Measurements from ENCODE around the gene CCDC40. TPM values are rescaled to one million over a fixed set of nuclear protein-coding genes. Genes with fewer than 3 reads are reported as not detected.

CCDC40 gene
- total RNA-seq, 2 donors from 2014 or later: 2.9 to 13.5 TPM

- no peak for TF ChIP-seq CTCF (IDR thresholded peaks at IDR 0.05)
- TF ChIP-seq POLR2A (IDR thresholded peaks at IDR 0.05): no peak
- H3K4me3 ChIP-seq: no peak overlapping the region
- no peaks in the 10 kb centered on the region for H3K27me3 ChIP-seq
- WGBS, 2 donors: 93 to 95% methylated on average over 13 of the region's 13 CpGs
- no peaks in the 10 kb centered on the region for H3K36me3 ChIP-seq (replicated peaks in 1 of 2; ENCODE audit: insufficient read depth in 1 of 2, low read depth in 2 of 2)
- no peak for ATAC-seq
- H3K9me3 ChIP-seq: no peaks in the 10 kb centered on the region
- H3K27ac ChIP-seq: peak overlapping the region in 1 of 4 donors; percentile 71
- intact Hi-C loops (cut with DNase I): no loop called here
- H3K4me1 ChIP-seq: peaks cover 42% of the 10 kb centered on the region
- DNase-seq: no peak
Observed at GRCh38 chr17:79994602-79995001, 41.8 kb upstream of the CCDC40 start.

- Histone ChIP-seq H3K27ac (no peak overlapping the region), H3K9me3 (no peaks in the 10 kb centered on the region), H3K4me1 (peaks cover 35% of the 10 kb centered on the region), H3K36me3 (replicated peaks in 1 of 2; ENCODE audit: insufficient read depth in 1 of 2, low read depth in 2 of 2) (no peaks in the 10 kb centered on the region), H3K4me3 (no peak overlapping the region), H3K27me3 (no peaks in the 10 kb centered on the region)
- no peak for DNase-seq
- WGBS, 2 donors: 93 to 94% methylated on average over 8 of the region's 8 CpGs
- TF ChIP-seq CTCF (IDR thresholded peaks at IDR 0.05) (no peak), POLR2A (IDR thresholded peaks at IDR 0.05) (no peak)
- intact Hi-C loops (cut with DNase I): no loop called here
- no peak for ATAC-seq
Observed at GRCh38 chr17:79995696-79996095, 40.7 kb upstream of the CCDC40 start.

- peaks cover 31% of the 10 kb centered on the region for H3K4me1 ChIP-seq
- WGBS, 2 donors: 79 to 87% methylated on average over 12 of the region's 12 CpGs
- H3K9me3 ChIP-seq: no peaks in the 10 kb centered on the region
- DNase-seq: no peak
- no peak for ATAC-seq
- H3K27me3 ChIP-seq: no peaks in the 10 kb centered on the region
- TF ChIP-seq POLR2A (IDR thresholded peaks at IDR 0.05): no peak
- TF ChIP-seq CTCF (IDR thresholded peaks at IDR 0.05): no peak
- intact Hi-C loops (cut with DNase I): no loop called here
- no peak overlapping the region for H3K4me3 ChIP-seq
- no peaks in the 10 kb centered on the region for H3K36me3 ChIP-seq (replicated peaks in 1 of 2; ENCODE audit: insufficient read depth in 1 of 2, low read depth in 2 of 2)
- H3K27ac ChIP-seq: no peak overlapping the region
Observed at GRCh38 chr17:79996291-79996690, 40.2 kb upstream of the CCDC40 start.

- no peak for TF ChIP-seq CTCF (IDR thresholded peaks at IDR 0.05)
- TF ChIP-seq POLR2A (IDR thresholded peaks at IDR 0.05): no peak
- Histone ChIP-seq H3K36me3 (replicated peaks in 1 of 2; ENCODE audit: insufficient read depth in 1 of 2, low read depth in 2 of 2) (no peaks in the 10 kb centered on the region), H3K27ac (no peak overlapping the region), H3K9me3 (no peaks in the 10 kb centered on the region), H3K27me3 (no peaks in the 10 kb centered on the region), H3K4me1 (peaks cover 25% of the 10 kb centered on the region), H3K4me3 (no peak overlapping the region)
- WGBS, 2 donors: 70 to 83% methylated on average over 15 of the region's 15 CpGs
- intact Hi-C loops (cut with DNase I): no loop called here
- ATAC-seq (no peak), DNase-seq (peak in 1 of 4 donors; percentile 39)
Observed at GRCh38 chr17:79997011-79997660, 39.3 kb upstream of the CCDC40 start.

GRCh38 chr17:80000136-80000535 is 36.3 kb upstream of the CCDC40 start:
- H3K4me1 ChIP-seq: no peaks in the 10 kb centered on the region
- no peak for DNase-seq

More at GRCh38 chr17:80000136-80000535, 36.3 kb upstream of the CCDC40 start:
- Histone ChIP-seq H3K4me3 (no peak overlapping the region), H3K9me3 (no peaks in the 10 kb centered on the region), H3K36me3 (replicated peaks in 1 of 2; ENCODE audit: insufficient read depth in 1 of 2, low read depth in 2 of 2) (no peaks in the 10 kb centered on the region), H3K27me3 (no peaks in the 10 kb centered on the region), H3K27ac (no peak overlapping the region)
- no peak for ATAC-seq
- intact Hi-C loops (cut with DNase I): no loop called here
- WGBS, 2 donors: 91 to 96% methylated on average over 6 to 7 of the region's 7 CpGs
- TF ChIP-seq CTCF (IDR thresholded peaks at IDR 0.05) (no peak), POLR2A (IDR thresholded peaks at IDR 0.05) (no peak)

Data from body of pancreas (tissue), 4 donors.